ENCODE measurements around the gene TDRD12.

The TDRD12 gene

GRCh38 chr19:32868206-32868950 lies 148.8 kb downstream of the TDRD12 start:
- no peak for DNase-seq

GRCh38 chr19:32869369-32869965 lies 149.9 kb downstream of the TDRD12 start, which contains the start of gene SLC7A9:
SLC7A9 (minus strand) TSS chr19:32869767; CDS start chr19:32868534, 1,233 bp downstream.
- no peak for DNase-seq

GRCh38 chr19:32869966-32870573 lies 150.5 kb downstream of the TDRD12 start:
- no peak for DNase-seq

GRCh38 chr19:32870981-32871451 lies 151.4 kb downstream of the TDRD12 start:
- DNase-seq: no peak

GRCh38 chr19:32872391-32872790 lies 152.8 kb downstream of the TDRD12 start:
- DNase-seq: no peak

- DNase-seq: no peak
These were observed 153.8 kb downstream of the TDRD12 start for GRCh38 chr19:32873247-32873959.

GRCh38 chr19:32874605-32875004 lies 155.0 kb downstream of the TDRD12 start:
- DNase-seq: no peak

- DNase-seq: no peak
These were observed 155.9 kb downstream of the TDRD12 start for GRCh38 chr19:32875428-32875827.

- no peak for DNase-seq
These were observed 156.8 kb downstream of the TDRD12 start for GRCh38 chr19:32876236-32876918.

- no peak for DNase-seq
These were observed 157.3 kb downstream of the TDRD12 start for GRCh38 chr19:32876919-32877285.

All from suppressor macrophage treated with lipopolysaccharide for 1 hour (primary cell).